ENCODE measurements around the gene DUS4L.
"Not testable (repeated sequence)": the region's sequence is repeated elsewhere in the genome, so short reads cannot be mapped to it uniquely, and the experiment has no call there.

DUS4L gene

DNA sequence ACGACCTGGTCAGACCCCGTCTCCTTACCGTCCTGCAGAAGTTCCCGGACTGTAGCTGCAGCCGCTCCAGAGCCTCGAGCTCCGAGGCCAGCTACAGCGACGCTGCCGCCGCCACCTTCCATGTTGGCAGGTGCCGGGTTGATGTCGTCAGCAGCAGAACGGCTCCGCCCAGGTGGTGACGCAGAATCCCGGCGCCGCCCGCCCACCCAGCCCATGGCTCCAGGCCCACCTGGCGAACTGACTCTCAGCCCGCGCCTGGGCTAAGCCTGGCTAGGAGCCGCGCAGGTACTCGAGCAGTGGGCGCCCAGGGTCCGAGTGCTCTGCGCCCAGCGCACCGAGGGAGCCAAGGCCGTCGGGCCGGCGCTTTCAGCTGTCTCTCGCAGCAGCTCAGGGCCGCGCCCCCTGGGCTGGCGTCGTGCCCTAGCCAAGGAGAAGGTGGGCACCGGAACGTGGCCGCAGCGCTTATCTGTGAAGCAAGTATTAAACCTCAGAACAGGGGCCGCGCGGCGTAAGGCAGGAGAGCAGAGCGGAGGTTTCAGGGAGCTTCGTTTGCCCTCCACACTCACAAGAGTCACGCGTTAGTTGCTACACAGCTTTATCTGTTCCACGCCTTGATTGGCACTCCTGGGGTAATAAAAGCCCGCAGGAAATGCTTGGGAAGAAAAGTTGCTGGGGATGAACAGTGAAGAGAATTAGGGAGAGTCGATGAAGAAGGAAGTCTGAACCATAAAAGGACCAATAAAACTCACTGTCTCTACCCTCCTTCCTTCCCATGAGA is at the start of gene DUS4L, which contains the start of gene COG5:
DUS4L (plus strand) TSS at position 197 of the 778 bp plus-strand sequence. CDS start 3,100 bp downstream, outside the sequence.
COG5 (minus strand) TSS at position 146 of the 778 bp plus-strand sequence; CDS start at position 122, 24 bp downstream.
- DNase-seq (ENCODE audit: low spot score): peak; percentile 87

DNA sequence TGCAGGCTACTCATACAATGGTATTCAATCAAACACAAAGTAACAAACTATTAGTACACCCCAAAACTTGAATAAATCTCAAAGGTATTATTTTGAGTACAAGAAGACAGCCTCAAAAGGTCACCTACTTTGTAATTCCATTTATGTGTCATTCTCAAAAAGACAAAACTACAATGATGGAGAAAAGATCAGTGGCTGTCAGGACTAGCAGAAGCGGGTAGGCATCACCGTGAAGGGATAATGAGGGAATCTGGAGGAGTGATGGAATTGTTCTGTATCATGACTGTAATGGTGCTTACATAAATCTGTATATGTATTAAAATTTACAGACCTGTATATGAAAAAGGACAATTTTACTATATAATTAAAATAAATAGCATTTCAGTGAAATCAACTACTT is 37.1 kb upstream of the DUS4L start:
- DNase-seq (ENCODE audit: low spot score): no peak

DNA sequence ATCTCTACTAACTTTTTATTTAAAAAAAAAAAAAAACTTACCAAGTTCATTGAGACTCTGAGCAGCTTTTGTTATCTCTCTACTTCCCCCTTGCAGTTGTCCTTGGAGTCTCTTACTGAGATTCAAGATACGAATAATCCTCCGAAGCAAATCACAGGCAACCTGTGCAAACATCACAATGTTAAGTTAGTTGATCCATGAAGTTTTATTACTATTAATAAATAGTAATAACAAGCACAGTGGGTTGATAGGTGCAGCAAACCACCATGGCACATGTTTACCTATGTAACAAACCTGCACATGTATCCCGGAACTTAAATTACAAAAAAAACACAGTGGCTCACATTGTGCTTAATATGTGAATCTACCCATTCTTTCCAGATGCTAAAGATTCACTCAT is 36.6 kb upstream of the DUS4L start:
- no peak for DNase-seq (ENCODE audit: low spot score)

DNA sequence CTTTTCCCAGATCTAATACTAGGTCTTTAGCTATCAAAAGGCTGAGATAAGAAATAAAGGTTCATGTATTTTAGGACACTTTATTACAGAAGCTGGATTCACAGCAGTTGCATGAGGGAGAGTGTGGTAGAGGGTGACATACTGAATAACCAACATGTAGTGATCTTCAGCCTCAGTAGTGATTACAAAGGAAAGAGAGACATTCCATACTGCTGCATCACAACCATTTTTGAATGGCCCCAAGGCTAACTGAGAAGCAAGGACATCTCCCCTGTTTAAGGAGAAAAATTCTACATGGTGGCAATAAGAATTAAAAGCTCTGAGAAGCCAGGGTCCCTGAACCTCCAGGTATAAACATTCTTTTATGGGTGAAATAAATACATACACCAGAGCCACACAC is 35.3 kb upstream of the DUS4L start:
- no peak for DNase-seq (ENCODE audit: low spot score)

DNA sequence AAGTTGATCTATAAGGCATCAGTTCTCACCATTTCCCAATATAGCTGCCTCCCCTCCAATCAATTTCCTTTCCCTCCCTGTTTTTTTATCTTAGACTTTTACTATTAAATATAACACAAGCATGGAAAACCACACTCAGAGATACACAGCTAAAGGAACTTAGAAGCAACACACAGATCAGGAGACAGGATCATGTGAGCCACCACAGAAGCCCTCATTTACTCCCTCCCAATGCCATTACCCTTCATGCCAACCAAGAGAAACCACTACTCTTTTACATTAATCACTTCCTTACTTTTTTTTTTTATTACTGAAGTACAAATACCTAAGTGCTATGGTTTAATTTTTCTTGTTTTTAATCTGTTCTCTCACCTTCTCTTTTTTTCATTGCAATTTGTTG is 33.0 kb upstream of the DUS4L start:
- DNase-seq (ENCODE audit: low spot score): no peak

DNA sequence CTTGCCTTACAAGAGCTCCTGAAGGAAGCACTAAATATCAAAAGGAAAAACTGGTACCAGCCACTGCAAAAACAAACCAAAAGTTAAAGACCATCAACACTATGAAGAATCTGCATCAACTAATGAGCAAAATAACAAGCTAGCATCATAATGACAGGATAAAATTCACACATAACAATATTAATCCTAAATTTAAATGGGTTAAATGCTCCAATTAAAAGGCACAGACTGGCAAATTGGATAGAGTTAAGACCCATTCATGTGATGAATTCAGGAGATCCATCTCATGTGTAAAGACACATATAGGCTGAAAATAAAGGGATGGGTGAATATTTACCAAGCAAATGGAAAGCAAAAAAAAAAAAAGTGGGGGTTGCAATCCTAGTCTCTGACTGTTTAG is 29.6 kb upstream of the DUS4L start:
- no peak for DNase-seq (ENCODE audit: low spot score)

DNA sequence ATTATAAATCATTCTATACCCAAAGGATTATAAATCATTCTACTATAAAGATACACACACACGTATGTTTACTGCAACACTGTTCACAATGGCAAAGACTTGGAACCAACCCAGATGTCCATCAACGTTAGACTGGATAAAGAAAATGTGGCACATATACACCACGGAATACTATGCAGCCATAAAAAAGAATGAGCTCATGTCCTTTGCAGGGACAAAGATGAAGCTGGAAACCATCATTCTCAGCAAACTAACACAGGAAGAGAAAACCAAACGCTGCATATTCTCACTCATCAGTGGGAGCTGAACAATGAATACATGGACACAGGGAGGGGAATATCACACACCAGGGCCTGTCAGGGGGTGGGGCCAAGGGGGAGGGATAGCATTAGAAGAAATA is 26.5 kb upstream of the DUS4L start:
- not testable (repeated sequence) for DNase-seq (ENCODE audit: low spot score)

DNA sequence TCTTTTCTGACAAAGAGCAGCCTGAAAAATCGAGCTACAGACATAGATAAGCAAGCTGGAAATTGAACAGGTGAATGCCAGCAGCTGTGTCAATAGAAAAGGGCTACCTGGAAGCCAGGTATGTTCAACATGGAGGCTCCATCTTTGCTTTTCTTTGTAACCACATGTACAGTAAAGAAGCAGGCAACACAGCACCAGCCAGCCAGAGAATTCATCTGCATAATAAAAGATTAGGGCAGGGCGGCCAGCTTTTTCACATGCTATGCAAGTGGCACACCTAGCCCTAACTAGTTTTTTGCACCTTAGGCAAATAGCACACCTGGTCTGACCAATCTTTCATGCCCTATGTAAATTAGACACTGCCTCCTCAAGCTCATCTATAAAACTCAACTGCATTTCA is 25.8 kb upstream of the DUS4L start:
- no peak for DNase-seq (ENCODE audit: low spot score)

GRCh38 chr7:107543338-107543993 is 20.3 kb upstream of the DUS4L start:
- no peak for DNase-seq (ENCODE audit: low spot score)

DNA sequence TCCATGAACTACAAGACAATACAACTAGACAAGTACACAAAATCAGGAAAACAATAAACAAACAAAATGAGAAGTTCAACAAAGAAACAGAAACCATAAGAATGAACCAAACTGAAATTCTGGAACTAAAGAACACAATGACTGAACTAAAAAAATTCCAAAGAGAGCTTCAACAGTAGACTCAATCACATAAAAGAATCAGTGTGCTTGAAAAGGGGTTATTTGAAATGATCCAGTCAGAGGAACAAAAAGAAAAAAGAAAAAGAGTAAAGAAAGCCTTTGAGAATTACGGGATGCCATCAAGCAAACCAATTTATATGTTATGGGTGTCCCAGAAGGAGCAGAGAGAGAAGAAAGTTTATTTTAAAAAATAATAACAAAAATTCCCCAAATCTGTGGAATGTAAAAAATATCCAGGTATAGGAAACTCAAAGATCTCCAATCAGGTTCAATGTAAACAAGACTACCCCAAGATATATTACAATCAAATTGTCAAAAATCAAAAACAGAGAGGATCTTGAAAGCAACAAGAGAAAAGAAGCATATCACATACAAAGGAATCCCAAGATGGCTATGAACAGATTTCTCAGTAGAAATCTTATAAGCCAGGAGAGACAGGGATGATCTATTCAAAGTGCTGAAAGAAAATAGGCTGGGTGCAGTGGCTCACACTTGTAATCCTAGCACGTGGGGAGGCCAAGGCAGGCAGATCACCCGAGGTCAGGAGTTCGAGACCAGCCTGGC is 18.8 kb upstream of the DUS4L start:
- DNase-seq (ENCODE audit: low spot score): no peak

- DNase-seq (ENCODE audit: low spot score): no peak
Observed at GRCh38 chr7:107551936-107552335, 11.8 kb upstream of the DUS4L start.

DNA sequence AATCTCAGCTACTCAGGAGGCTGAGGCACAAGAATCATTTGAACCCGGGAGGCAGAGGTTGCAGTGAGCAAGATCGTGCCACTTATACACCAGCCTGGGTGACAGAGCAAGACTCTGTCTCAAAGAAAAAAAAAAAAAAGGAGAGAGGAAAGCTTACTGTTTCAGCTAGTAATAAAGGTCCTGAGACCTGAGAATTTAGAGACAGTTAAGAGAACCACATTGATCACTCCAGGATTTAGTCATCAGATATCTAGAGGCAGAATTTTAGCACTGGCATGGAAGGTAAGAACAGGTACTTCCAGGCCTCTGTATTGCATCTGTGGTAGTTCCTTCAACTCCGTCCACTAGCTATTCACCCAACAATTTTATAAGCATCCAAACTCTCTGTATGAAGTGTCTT is 7.9 kb upstream of the DUS4L start:
- no peak for DNase-seq (ENCODE audit: low spot score)

DNA sequence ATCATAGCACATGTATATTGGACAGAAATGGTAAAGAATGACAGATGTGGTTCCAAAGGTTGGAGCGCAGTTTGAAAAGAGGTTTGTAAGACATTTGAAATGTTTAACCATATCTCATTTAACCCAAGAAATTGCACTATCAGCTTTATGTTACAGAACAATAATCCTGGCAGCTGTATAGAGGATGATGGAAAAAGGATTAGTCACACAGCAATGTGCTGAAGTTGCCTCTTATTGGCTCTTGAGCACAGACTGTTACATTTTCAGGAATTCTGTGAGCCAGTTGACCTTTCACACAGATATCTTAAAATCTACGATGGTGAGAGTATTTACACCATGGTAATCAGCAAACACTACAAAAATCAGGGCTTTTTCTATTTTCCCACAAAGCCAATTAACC is 3.9 kb upstream of the DUS4L start:
- no peak for DNase-seq (ENCODE audit: low spot score)

- no peak for DNase-seq (ENCODE audit: low spot score)
Observed at GRCh38 chr7:107560898-107561516, 2.8 kb upstream of the DUS4L start.

GRCh38 chr7:107563081-107563774 is 543 bp upstream of the DUS4L start:
- DNase-seq (ENCODE audit: low spot score): no peak

GRCh38 chr7:107564553-107565298 is 955 bp downstream of the DUS4L start:
- no peak for DNase-seq (ENCODE audit: low spot score)

- DNase-seq (ENCODE audit: low spot score): no peak
Observed at GRCh38 chr7:107570298-107570697, 6.5 kb downstream of the DUS4L start.

GRCh38 chr7:107573537-107573936 is 9.8 kb downstream of the DUS4L start:
- DNase-seq (ENCODE audit: low spot score): no peak

DNA sequence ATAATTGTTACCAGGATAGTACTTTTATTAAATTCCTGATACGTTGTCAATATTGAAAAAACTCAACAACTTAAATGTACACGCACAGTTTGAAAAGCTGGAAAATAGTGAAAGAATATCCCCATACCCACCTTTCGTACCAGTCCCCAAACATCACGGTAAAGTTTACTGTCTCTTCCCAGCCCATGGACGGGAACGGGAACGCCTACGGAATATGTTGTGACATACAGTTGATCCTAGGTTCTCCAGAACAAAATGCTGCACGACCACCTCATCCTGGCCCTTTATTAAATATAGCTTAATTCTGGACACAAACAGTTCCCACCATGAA is 15.7 kb downstream of the DUS4L start:
- no peak for DNase-seq (ENCODE audit: low spot score)

DNA sequence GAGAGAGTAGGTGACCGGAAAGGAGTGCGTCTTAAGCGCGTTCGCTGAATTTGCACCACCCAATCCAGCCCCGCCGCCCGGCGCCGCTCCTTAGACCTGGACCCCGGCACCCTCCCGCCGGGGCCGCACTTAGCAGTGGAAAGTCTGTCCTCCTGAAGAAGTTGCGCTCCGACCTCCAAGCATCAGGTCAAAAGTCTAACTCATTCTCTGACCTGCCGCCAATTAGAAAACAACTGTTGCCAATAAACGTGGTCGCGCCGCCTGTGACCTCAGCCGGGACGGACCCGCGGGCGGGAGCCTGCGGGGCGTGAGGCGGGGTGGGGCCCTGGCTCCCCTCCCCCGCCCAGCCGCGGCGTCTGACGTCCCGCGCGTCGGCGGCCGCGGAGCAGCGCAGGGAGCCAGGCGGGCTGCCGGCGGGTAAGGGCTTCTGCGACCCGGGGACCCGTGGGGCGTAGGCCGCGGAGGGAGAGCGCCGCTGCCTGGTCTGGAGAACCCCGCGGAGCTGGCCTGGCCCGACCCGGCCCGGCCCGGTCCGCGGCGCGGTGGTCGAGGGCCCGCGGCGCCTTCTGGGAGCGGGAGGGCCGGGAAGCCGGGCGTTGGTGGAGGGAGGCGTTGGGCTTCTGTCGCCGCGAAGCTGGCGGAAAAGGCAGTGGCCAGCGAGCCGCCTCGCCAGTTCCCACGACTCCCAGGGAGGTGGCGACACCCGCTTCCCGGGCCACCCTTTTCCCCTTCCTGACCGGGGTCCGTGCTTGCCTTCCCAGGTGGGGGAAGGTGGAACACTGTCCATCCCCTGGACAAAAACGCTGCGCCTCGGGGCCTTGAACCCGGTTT is 16.3 kb downstream of the DUS4L start, which contains the start of gene BCAP29:
BCAP29 (plus strand) TSS at position 362 of the 831 bp plus-strand sequence. CDS start 527 bp downstream, outside the sequence.
- peak; percentile 73 for DNase-seq (ENCODE audit: low spot score)

Data from Ammon's horn (tissue), 1 donor.